ENCODE measurements around the gene FREY1. TPM values are rescaled to one million over a fixed set of nuclear protein-coding genes. Genes with fewer than 3 reads are reported as not detected.

Gene FREY1
- total RNA-seq, 1 experiment from 2014 or later = 1.4 TPM

- no peaks in the 10 kb centered on the region for H3K27me3 ChIP-seq (ENCODE audit: control insufficient read depth, insufficient read depth, low read length)
- ChIA-PET CTCF (no interaction called here), POLR2A (no interaction called here)
- BruUV-seq (replicated peaks) = no TSS peak
- no peaks in the 10 kb centered on the region for H3K9me3 ChIP-seq (ENCODE audit: control insufficient read depth, insufficient read depth, low read depth, low read length)
- H3K4me1 ChIP-seq (ENCODE audit: control insufficient read depth, insufficient read depth, low read length) = no peaks in the 10 kb centered on the region
- no peak overlapping the region for H3K4me3 ChIP-seq (ENCODE audit: low read depth in 2 of 2, low read length in 2 of 2)
- ATAC-seq (no peak), DNase-seq (ENCODE audit: low read depth, low spot score) (no peak)
- H3K27ac ChIP-seq (ENCODE audit: low read length) = no peak overlapping the region
- TF ChIP-seq TCF7L2 (IDR thresholded peaks at IDR 0.05; ENCODE audit: low read depth, low read length) (no peak), CTCF (IDR thresholded peaks at IDR 0.05) (no peak), REST (IDR thresholded peaks at IDR 0.05; ENCODE audit: insufficient read depth in 1 of 2, low read depth in 2 of 2, low read length in 1 of 2) (no peak), SIN3A (IDR thresholded peaks at IDR 0.05; ENCODE audit: borderline replicate concordance, insufficient read depth, low read depth, low read length) (no peak), POLR2AphosphoS5 (IDR thresholded peaks at IDR 0.05; ENCODE audit: low read depth, low read length) (no peak)
- H3K36me3 ChIP-seq (ENCODE audit: control insufficient read depth, insufficient read depth, low read length) = no peaks in the 10 kb centered on the region; the same call in 1 of the 2 replicates
- intact Hi-C loops (cut with micrococcal nuclease; ENCODE audit: unreplicated experiment) (no loop called here), in situ Hi-C loops (cut with HindIII; ENCODE audit: low pct_unique_long_range_greater_than_20kb, low sequenced_read_pairs) (no loop called here)
These were observed 2.8 kb upstream of the FREY1 start for GRCh38 chr11:45909594-45910475.

DNA sequence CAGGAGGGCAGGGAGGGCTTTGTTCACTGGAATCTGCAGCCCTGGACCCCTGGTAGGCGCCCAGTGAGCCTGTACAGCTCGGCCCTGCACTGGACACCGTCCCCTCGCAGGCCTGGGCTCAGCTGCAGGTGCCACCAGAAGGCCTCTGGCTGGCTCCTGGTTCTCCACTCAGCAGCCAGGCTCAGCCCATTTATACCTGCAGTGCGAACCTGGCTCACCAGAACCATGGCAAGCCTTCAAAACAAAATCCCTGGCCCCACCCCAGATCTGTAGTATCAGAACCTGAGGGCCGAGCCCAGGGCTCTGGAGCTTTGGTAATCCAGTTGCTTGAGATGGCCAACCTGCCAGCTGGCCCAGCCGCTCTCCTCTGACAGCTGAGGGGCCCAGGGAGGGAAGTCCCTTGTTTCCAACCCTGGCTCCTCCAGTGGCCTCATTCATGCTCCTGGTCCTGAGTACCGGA lies 870 bp upstream of the FREY1 start:
- intact Hi-C loops (cut with micrococcal nuclease; ENCODE audit: unreplicated experiment) = no loop called here
- H3K4me3 ChIP-seq (ENCODE audit: low read depth in 2 of 2, low read length in 2 of 2) = no peak overlapping the region
- TF ChIP-seq REST (IDR thresholded peaks at IDR 0.05; ENCODE audit: insufficient read depth in 1 of 2, low read depth in 2 of 2, low read length in 1 of 2) = no peak
- TF ChIP-seq TCF7L2 (IDR thresholded peaks at IDR 0.05; ENCODE audit: low read depth, low read length) = no peak
- TF ChIP-seq POLR2AphosphoS5 (IDR thresholded peaks at IDR 0.05; ENCODE audit: low read depth, low read length) = no peak; the same call in 1 of the 2 replicates
- no peak for TF ChIP-seq SIN3A (IDR thresholded peaks at IDR 0.05; ENCODE audit: borderline replicate concordance, insufficient read depth, low read depth, low read length)
- no peak for TF ChIP-seq CTCF (IDR thresholded peaks at IDR 0.05)
- H3K36me3 ChIP-seq (ENCODE audit: control insufficient read depth, insufficient read depth, low read length) = no peaks in the 10 kb centered on the region
- ATAC-seq (peak; percentile 25; the same call in 1 of the 2 replicates), DNase-seq (ENCODE audit: low read depth, low spot score) (no peak)
- no TSS peak for BruUV-seq (replicated peaks)
- H3K27me3 ChIP-seq (ENCODE audit: control insufficient read depth, insufficient read depth, low read length) = no peaks in the 10 kb centered on the region
- in situ Hi-C loops (cut with HindIII; ENCODE audit: low pct_unique_long_range_greater_than_20kb, low sequenced_read_pairs) = no loop called here
- POLR2A ChIA-PET = no interaction called here
- H3K27ac ChIP-seq (ENCODE audit: low read length) = no peak overlapping the region
- H3K4me1 ChIP-seq (ENCODE audit: control insufficient read depth, insufficient read depth, low read length) = no peaks in the 10 kb centered on the region
- H3K9me3 ChIP-seq (ENCODE audit: control insufficient read depth, insufficient read depth, low read depth, low read length) = no peaks in the 10 kb centered on the region
- CTCF ChIA-PET = interaction anchor here (0.6 kb wide), 1 partner anchor 295 kb away, joined by 4 read pairs; no protein-coding TSS in a partner anchor
